ENCODE data around the gene GHR.

The GHR gene

DNA sequence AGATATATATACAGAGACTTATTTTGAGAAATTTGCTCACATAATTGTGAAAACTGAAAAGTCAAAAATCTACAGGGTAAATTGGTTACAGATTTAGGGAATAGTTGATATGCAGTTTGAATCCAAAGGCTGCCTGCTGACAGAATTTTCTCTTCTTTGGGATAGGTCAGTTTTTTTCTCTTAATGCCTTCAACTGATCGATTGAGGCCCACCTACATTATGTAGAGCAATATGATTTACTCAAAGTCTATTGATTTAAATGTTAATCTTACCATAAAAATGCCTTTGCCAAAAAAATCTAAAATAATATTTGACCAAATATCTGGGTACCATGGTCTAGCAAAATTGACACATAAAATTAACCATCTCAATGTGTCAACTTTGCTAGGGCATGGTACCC is 3.9 kb upstream of the GHR start:
- TF ChIP-seq, protein P1, sequence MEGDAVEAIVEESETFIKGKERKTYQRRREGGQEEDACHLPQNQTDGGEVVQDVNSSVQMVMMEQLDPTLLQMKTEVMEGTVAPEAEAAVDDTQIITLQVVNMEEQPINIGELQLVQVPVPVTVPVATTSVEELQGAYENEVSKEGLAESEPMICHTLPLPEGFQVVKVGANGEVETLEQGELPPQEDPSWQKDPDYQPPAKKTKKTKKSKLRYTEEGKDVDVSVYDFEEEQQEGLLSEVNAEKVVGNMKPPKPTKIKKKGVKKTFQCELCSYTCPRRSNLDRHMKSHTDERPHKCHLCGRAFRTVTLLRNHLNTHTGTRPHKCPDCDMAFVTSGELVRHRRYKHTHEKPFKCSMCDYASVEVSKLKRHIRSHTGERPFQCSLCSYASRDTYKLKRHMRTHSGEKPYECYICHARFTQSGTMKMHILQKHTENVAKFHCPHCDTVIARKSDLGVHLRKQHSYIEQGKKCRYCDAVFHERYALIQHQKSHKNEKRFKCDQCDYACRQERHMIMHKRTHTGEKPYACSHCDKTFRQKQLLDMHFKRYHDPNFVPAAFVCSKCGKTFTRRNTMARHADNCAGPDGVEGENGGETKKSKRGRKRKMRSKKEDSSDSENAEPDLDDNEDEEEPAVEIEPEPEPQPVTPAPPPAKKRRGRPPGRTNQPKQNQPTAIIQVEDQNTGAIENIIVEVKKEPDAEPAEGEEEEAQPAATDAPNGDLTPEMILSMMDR (IDR thresholded peaks at IDR 0.05; ENCODE audit: control insufficient read depth, insufficient read depth, low read depth, low read length, missing control alignments) = no peak
- no peak for DNase-seq (ENCODE audit: low read depth)
- no peak overlapping the region for H3K4me3 ChIP-seq (ENCODE audit: control insufficient read depth, low read depth, low read length)

DNA sequence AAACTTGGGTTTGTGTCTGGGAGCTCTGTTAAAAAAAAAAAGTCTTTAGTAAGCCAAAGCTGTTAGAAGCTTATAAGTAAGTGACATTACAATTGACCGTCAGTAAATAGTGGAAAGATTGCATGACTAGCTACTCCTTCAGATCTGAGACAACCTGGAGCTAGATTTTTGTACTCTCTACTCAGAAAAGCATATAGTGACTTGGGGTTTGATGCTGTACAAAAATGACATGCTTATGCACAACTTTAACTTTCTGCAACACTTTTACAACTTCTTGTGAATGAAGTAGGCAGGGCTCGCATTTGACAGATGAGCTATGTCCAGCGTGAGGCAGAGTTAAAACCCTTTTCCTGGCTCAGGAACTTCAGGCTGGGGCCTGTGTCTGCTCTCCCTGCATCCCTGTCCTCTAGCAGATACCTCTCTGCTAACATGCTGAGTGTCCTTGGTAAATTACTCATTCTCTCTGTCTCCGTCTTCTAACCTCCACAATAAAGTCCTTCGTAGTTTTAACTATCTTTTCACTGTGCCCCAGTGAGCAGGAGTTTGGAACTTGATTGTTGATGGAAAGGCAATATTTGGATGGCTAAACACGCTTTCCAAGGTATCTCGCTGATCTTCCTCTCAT is 471 bp upstream of the GHR start:
- DNase-seq (ENCODE audit: low read depth) = no peak
- TF ChIP-seq, protein P1 (IDR thresholded peaks at IDR 0.05; ENCODE audit: control insufficient read depth, insufficient read depth, low read depth, low read length, missing control alignments) = no peak
- H3K4me3 ChIP-seq (ENCODE audit: control insufficient read depth, low read depth, low read length) = peak overlapping the region; percentile 54

DNA sequence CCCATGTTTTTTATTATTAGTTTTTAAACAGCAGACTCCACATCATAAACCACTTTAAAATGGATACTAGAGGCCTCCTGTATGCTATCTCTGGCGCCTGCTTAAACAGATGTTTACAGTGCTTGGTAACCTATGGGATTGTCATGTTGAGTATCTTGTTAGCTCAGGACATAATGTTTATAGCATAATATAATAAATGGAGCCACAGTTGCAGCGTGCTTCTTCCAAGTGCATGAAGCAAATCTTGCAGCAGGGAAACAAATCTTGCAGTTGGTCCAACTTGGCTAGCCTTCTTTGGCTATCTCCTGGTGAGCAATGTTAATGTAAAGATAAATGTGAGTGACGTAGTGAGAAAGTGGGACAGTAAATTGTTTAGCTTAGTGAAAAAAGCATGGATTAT is 2.8 kb downstream of the GHR start:
- no peak overlapping the region for H3K4me3 ChIP-seq (ENCODE audit: control insufficient read depth, low read depth, low read length)
- TF ChIP-seq, protein P1 (IDR thresholded peaks at IDR 0.05; ENCODE audit: control insufficient read depth, insufficient read depth, low read depth, low read length, missing control alignments) = no peak
- no peak for DNase-seq (ENCODE audit: low read depth)

DNA sequence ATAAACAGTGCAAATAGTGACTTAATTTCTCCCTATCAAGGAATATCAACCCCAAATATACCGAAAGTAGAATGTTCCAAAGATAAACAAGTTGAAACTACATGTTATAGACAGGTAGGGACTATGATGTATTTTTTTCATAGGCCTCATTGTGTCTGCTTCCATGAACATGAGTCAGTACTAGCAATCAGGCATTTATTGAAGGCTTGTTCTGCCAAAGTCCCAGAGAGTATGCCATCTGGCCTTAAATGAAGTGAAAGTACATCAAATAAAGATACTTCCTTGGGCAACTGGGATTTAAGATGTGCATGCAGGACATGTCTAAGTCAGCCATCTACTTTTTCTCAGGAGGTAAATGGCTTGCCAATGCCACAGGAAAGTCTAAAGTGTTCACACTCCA is 6.5 kb downstream of the GHR start:
- TF ChIP-seq, protein P1 (IDR thresholded peaks at IDR 0.05; ENCODE audit: control insufficient read depth, insufficient read depth, low read depth, low read length, missing control alignments) = no peak
- no peak for DNase-seq (ENCODE audit: low read depth)
- H3K4me3 ChIP-seq (ENCODE audit: control insufficient read depth, low read depth, low read length) = no peak overlapping the region

DNA sequence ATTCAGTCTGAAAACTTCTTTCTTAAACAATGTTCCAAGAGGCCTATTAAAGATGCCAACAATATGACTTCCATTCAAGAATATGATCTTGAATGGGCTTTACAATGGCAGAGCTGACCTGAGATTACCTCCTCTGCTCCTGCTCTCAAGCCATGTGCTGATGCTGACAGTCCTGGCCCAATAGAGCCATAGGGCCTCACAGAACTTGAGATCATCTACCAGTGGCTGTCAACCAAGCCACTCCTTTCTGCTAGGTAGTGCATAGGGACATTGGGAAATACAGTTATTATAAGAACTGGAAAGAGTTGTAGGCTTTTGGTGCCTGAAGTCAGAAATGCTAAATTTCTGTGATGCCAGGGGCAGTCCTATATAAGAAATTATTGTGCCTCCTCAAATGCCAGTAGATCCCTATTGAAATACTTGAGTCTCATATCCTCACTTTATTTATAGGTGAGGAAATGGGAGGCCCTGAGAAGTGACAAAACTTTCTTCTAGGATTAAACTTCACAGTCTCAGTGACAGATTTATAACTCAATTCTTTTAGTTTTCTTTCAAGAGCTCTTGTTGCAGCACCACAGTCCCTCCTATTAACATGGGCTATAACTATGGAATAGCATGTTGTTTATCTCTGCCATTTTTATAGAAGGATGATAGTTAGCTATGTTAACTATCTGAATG is 10.9 kb downstream of the GHR start:
- H3K4me3 ChIP-seq (ENCODE audit: control insufficient read depth, low read depth, low read length) = no peak overlapping the region
- TF ChIP-seq, protein P1 (IDR thresholded peaks at IDR 0.05; ENCODE audit: control insufficient read depth, insufficient read depth, low read depth, low read length, missing control alignments) = no peak
- no peak for DNase-seq (ENCODE audit: low read depth)

DNA sequence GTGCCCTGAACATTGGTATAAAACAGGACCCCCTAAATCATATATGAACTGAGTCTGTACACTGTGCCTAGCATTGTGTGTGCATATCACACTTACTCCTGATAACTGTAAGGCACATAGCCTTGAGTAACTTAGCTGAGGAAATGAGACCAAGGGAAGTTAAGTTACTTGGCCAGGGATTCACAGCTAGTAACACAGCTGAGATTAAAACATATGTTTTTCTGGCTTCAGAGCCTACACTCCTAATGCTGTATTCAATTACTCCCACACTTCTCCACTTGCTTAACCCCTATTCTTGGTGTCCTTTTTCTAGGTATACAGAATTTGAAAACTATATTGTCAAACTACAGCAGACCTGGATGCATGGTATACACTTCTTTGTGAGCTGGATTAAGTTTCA is 12.8 kb downstream of the GHR start:
- no peak for DNase-seq (ENCODE audit: low read depth)
- TF ChIP-seq, protein P1 (IDR thresholded peaks at IDR 0.05; ENCODE audit: control insufficient read depth, insufficient read depth, low read depth, low read length, missing control alignments) = no peak
- no peak overlapping the region for H3K4me3 ChIP-seq (ENCODE audit: control insufficient read depth, low read depth, low read length)
